ENCODE results near the gene USH2A. TPM values are rescaled to one million over a fixed set of nuclear protein-coding genes. Genes with fewer than 3 reads are reported as not detected.

The USH2A gene
- polyA plus RNA-seq, 3 donors = not detected

- no peak for DNase-seq
- H3K9me3 Mint-ChIP-seq = peaks cover 0 to 2% (median 0%) of the 10 kb centered on the region in 7 donors
- H4K20me1 ChIP-seq (ENCODE audit: insufficient read depth, low read length) = no peaks in the 10 kb centered on the region
- H3K4me1 Mint-ChIP-seq = no peaks in the 10 kb centered on the region
- no peak overlapping the region for H3K4me3 Mint-ChIP-seq
- H3K27ac Mint-ChIP-seq = peak overlapping the region in 1 of 7 donors; percentile 3
- no peak overlapping the region for H3K4me2 ChIP-seq (replicated peaks; ENCODE audit: extremely low read depth, low read length, poor library complexity, severe bottlenecking)
- H3K9ac ChIP-seq (ENCODE audit: insufficient read depth, low read length, poor library complexity, severe bottlenecking) = no peak overlapping the region
- peaks cover 42 to 58% of the 10 kb centered on the region in 2 donors for H3K36me3 Mint-ChIP-seq
- H3K27me3 Mint-ChIP-seq (ENCODE audit: low read depth in 3 of 3) = no peaks in the 10 kb centered on the region
- H3K36me3 ChIP-seq (replicated peaks in 1 of 2; ENCODE audit: control insufficient read depth in 1 of 2, insufficient read depth in 2 of 2, low read length in 2 of 2) = peaks cover 13 to 58% of the 10 kb centered on the region in 2 donors
- H3K4me3 ChIP-seq (replicated peaks in 1 of 3; ENCODE audit: low read depth in 2 of 3, low read length in 3 of 3) = no peak overlapping the region
- no peak for TF ChIP-seq CTCF (IDR thresholded peaks at IDR 0.05)
- intact Hi-C loops (cut with micrococcal nuclease) = no loop called here
- no peaks in the 10 kb centered on the region for H3K4me1 ChIP-seq (ENCODE audit: control insufficient read depth in 1 of 2, insufficient read depth in 2 of 2, low read length in 2 of 2)
- H3K79me2 ChIP-seq (ENCODE audit: insufficient read depth, low read length) = no peaks in the 10 kb centered on the region
- no peak overlapping the region for H3K27ac ChIP-seq (ENCODE audit: low read depth in 1 of 2, low read length in 2 of 2)
- no peak overlapping the region for H2AFZ ChIP-seq (ENCODE audit: insufficient read depth, low read depth, low read length, poor library complexity, severe bottlenecking)
- no CpG with 5 or more reads among the region's 1 CpG for WGBS (ENCODE audit: insufficient coverage)
- no peaks in the 10 kb centered on the region for H3K27me3 ChIP-seq (ENCODE audit: control insufficient read depth in 2 of 2, insufficient read depth in 2 of 2, low read length in 2 of 2)
- no peaks in the 10 kb centered on the region for H3K9me3 ChIP-seq (replicated peaks in 1 of 2; ENCODE audit: control insufficient read depth in 1 of 2, insufficient read depth in 1 of 2, low read length in 2 of 2)
These were observed 805.3 kb downstream of the USH2A start for GRCh38 chr1:215617979-215618378.

GRCh38 chr1:215612391-215612790, 810.9 kb downstream of the USH2A start:
- no peak overlapping the region for H3K27ac ChIP-seq (ENCODE audit: low read depth in 1 of 2, low read length in 2 of 2)
- Mint-ChIP-seq H3K36me3 (peaks cover 43 to 53% of the 10 kb centered on the region in 2 donors), H3K9me3 (peaks cover 0 to 2% (median 0%) of the 10 kb centered on the region in 7 donors), H3K4me3 (no peak overlapping the region), H3K27ac (no peak overlapping the region), H3K4me1 (no peaks in the 10 kb centered on the region), H3K27me3 (ENCODE audit: low read depth in 3 of 3) (no peaks in the 10 kb centered on the region)
- H3K4me2 ChIP-seq (replicated peaks; ENCODE audit: extremely low read depth, low read length, poor library complexity, severe bottlenecking) = no peak overlapping the region
- no peaks in the 10 kb centered on the region for H3K27me3 ChIP-seq (ENCODE audit: control insufficient read depth in 2 of 2, insufficient read depth in 2 of 2, low read length in 2 of 2)
- H4K20me1 ChIP-seq (ENCODE audit: insufficient read depth, low read length) = no peaks in the 10 kb centered on the region
- H3K9me3 ChIP-seq (replicated peaks in 1 of 2; ENCODE audit: control insufficient read depth in 1 of 2, insufficient read depth in 1 of 2, low read length in 2 of 2) = no peaks in the 10 kb centered on the region
- intact Hi-C loops (cut with micrococcal nuclease) = no loop called here
- H3K36me3 ChIP-seq (replicated peaks in 1 of 2; ENCODE audit: control insufficient read depth in 1 of 2, insufficient read depth in 2 of 2, low read length in 2 of 2) = peaks cover 28 to 66% of the 10 kb centered on the region in 2 donors
- no peak for DNase-seq
- no peak for TF ChIP-seq CTCF (IDR thresholded peaks at IDR 0.05)
- no peak overlapping the region for H3K9ac ChIP-seq (ENCODE audit: insufficient read depth, low read length, poor library complexity, severe bottlenecking)
- H3K79me2 ChIP-seq (ENCODE audit: insufficient read depth, low read length) = no peaks in the 10 kb centered on the region
- H2AFZ ChIP-seq (ENCODE audit: insufficient read depth, low read depth, low read length, poor library complexity, severe bottlenecking) = no peak overlapping the region
- H3K4me3 ChIP-seq (replicated peaks in 1 of 3; ENCODE audit: low read depth in 2 of 3, low read length in 3 of 3) = no peak overlapping the region
- no peaks in the 10 kb centered on the region for H3K4me1 ChIP-seq (ENCODE audit: control insufficient read depth in 1 of 2, insufficient read depth in 2 of 2, low read length in 2 of 2)
- 60% methylated on average over 1 of the region's 3 CpGs for WGBS (ENCODE audit: insufficient coverage)
